GM20431 (cell line): Measurements from ENCODE around the gene CENPP.
"Not testable (repeated sequence)": the region's sequence is repeated elsewhere in the genome, so short reads cannot be mapped to it uniquely, and the experiment has no call there.

Experiments
- in situ Hi-C: fragments of 300-500 bp; cut with MseI, MboI; formaldehyde crosslinking; loops from one replicate; pipeline ENCODE4 v1.15.0; 2020; ENCODE audit warnings: low sequenced_read_pairs; ENCODE audit not compliant: unreplicated experiment

The CENPP gene

DNA sequence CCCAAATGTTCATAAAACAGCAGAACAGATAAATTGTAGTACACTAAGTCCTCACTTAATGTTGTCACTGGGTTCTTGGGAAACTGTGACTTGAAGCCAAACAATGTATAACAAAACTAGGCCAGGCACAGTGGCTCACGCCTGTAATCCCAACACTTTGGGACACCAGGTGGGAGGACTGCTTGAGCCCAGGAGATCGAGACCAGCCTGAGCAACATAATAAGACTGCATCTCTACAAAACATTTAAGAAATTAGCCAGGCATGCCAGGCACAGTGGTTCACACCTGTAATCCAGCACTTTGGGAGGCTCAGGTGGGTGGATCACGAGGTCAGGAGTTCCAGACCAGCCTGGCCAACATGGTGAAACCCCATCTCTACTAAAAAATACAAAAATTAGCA lies 298.2 kb downstream of the CENPP start:
- in situ Hi-C loops, result not testable (repeated sequence)

DNA sequence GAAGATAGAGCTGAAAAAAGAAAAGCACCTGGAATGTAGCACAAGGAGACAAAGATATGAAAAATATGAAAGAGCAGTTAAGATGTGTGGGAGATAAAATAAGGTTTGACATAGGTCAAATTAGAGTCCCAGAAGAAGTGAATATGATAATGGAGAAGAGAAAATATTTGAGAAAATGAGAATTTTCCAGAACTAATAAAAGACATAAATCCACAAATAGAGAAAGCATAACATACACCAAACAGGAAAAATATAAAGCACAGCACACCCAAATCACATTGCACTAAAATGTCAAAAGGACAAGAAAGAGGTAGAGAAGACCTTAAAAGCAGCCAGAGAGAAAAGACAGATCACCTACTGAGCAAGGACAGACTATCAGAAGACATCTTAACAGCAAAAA lies 300.7 kb downstream of the CENPP start:
- in situ Hi-C loops, result loop anchor here (25.0 kb wide), 1 partner anchor 289 kb away; the partner anchor contains the start of genes CENPP and NOL8

DNA sequence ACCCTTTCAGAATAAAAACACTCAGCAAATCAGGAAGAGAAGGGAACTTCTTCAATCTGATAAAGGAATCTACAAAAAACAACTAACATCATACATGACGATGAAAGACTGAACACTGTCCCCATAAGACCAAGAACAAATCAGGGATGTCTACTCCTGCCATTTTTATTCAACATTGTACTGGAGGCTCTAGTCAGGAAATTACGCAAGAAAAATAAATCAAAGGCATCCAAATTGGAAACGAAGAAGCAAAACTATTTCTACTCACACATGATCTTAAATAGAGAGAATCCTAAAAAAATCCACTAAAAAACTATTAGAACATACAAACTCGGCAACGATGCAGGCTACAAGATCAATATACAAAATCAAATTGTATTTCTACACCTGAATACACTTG lies 301.9 kb downstream of the CENPP start:
- in situ Hi-C loops, result loop anchor here (25.0 kb wide), 1 partner anchor 290 kb away; the partner anchor contains the start of genes CENPP and NOL8

DNA sequence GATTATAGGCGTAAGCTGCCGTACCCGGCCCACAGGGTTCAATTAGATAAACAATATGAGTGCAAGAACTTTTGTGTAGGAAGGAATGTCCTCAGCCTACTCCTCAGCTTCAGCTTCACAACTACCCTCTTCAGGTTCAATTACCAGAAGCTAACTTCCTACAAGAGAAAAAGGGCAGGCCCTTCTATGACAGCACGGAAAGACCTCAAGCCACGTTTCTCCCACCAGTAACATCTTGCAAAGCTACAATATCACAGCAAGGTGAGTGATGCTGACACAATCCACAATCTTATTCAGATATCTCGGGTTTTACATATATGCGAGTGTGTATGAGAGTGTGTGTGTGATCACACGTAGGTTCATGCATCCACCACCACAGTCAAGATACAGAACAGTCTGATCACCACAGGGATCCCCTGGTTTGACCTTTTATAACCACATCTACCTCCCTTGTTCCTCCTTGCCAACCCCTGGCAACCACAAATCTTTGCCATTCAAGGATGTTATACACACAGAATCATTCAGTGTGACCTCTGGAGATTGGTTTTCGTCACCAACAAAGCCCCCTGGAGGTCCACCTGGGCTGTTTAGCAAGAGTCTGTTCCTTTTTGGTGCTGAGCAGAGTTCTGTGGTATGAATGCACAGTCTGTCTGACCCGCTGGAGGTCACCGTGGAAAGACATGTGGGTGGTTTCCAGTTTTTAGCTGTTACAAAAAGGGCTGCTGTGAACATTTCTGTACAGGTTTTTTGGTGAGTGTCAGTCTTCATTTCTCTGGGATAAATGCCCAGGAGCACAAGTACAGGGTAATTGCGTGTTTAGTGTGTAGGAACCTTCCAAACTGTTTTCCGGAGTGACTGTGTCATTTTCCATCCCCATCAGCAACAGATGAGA lies 305.9 kb downstream of the CENPP start:
- in situ Hi-C loops, result loop anchor here (10.0 to 25.0 kb wide), 2 partner anchors 294 to 497 kb away; partner anchors contain the start of genes CENPP and NOL8

DNA sequence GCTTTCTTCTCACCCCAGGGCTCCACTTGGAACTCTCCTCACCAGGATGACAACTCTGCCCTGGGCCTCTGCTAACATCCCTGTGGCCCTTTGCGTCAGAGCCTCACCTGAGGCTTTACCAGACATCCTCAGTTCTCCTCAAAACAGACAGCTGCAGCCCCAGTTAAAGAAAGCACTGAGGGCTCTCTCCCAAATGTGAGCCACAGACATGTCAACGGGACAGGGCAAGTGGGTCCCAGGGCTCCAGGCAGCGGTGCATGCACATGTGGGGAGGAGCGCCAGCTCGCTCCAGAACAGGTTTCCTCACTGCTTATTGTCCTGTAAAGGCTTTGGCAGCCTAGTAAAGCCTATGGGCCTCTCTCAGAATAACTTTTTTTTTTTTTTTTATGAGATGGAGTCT lies 306.9 kb downstream of the CENPP start:
- in situ Hi-C loops, result loop anchor here (10.0 to 25.0 kb wide), 2 partner anchors 295 to 498 kb away; partner anchors contain the start of genes CENPP and NOL8

DNA sequence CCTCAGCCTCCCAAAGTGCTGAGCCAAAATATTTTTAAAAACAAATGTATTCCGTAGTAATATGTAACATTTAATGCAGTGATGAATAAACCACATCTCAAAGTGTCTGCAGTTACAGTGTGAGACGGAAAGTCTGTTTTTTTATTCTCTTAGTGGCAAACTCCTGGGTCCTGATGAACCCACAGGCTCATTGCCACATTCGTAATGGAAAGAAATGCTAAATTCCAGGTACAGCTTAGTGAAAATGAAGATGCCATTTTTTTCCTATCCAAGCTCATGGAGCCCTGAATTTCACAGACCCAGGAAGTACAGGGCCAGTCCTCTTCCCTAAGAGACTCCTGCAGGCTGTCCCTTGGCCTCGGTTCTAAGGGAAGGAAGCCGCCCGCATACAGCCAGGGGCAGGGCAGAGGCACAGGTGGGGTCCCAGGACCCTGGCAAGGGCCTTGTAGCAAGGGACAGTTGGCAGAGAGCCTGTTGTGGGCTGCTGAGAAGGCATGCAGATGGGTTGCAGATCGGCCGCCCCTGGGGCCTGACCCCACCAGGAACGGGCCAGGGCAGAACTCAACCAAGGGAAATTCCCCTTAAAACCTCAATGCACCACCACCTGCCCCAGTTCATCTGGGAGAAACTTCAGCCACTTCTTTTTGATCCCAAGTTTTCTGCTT lies 308.0 kb downstream of the CENPP start:
- in situ Hi-C loops, result loop anchor here (10.0 to 25.0 kb wide), 2 partner anchors 296 to 499 kb away; partner anchors contain the start of genes CENPP and NOL8

DNA sequence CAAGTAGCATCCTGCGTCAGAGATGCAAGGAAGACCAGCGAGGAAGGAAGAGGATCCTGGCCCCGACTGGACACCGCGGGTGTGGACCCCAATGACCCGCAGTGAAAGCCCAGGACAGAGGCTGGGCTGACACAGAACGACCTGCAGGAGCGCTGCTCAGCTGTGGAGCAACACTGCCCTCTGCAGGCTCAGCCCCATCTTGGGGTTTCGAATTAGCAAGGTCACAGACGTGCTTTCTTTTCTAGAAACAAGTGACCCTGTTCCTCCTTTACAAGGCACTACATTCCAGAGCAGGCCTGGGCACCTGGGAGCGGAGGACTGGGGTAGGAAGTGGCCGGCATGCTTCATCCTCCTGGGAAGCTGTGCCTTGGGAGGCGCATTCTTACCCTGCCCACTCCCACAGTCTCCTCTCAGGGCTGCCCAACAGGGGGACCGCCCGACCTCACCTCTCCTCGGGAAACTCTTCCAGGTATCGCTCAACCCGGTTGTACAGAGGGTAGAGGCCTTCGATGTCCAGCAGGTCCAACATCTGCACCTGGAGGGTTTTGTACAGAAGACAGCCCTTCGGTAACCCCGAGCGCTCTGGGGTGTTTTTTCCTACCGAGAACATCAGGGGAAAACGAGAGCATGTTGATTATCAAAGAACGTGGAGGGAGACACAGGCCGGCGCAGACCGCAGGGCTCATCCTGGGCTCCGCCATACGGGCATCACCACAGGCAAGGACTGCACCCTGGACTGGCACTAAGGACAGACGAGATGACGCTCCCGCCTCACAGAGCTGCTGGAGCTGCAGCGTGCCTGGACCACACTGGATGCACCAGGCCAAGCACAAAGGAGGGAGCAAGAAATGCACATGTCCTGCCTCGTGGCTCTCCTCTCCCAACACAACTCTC lies 309.2 kb downstream of the CENPP start:
- in situ Hi-C loops, result loop anchor here (10.0 to 25.0 kb wide), 2 partner anchors 298 to 500 kb away; partner anchors contain the start of genes CENPP and NOL8

DNA sequence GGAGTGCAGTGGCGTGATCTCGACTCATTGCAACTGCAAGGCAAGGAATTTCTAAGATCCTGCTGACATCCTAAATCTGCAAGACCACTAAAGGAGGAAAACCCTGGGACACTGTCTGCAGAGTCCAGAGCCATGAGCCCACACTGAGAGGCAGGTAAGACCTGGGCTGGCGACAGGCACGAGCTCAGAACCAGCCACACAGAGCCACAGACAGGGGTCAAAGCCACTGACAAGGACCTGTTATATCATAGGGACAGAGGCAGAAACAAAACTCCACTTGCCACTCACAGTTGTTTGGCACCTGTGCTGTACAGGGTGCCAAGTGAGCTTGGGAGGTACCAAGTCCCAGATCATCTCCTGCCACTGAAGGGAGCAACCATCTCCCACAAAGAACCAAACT lies 310.0 kb downstream of the CENPP start:
- in situ Hi-C loops, result loop anchor here (10.0 to 25.0 kb wide), 2 partner anchors 298 to 501 kb away; partner anchors contain the start of genes CENPP and NOL8

DNA sequence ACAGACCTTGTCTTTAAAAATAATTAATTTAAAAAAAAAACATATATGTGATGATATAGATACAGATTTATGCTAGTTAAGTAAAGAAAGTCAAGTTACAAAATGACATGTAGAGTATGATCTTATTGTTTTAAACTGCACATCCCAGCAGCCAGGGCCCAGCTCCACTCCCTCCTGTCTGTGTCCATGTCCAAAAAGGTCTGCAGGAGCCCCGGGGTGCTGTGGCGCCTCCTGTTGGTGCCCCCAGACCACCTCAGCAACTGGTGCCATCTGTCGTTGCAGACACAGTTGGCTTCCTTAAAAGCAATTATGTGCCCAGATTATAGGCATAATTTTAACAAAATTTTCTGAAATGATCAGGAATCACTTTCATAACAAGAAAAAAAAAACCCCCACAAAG lies 310.9 kb downstream of the CENPP start:
- in situ Hi-C loops, result loop anchor here (10.0 to 25.0 kb wide), 2 partner anchors 299 to 502 kb away; partner anchors contain the start of genes CENPP and NOL8

DNA sequence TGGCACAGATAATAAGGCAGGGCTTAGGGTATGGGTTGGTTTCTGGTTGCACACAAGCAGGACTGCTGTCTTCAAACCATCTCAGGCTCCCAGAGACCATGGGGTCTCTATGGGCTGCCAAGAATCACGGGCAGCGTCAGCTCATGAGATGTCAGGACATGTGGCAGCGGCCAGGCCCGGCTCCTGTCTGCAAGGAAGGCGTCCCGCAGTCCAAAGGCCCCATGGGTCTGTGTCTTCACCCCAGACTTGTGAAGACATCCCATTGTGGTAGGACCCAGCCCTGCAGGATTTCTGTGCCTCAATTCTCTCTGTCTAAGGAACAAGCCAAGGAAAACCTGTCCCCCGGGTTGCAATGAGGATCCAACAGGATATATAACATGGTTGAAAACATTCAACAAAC lies 311.6 kb downstream of the CENPP start:
- in situ Hi-C loops, result loop anchor here (10.0 to 25.0 kb wide), 2 partner anchors 300 to 503 kb away; partner anchors contain the start of genes CENPP and NOL8

DNA sequence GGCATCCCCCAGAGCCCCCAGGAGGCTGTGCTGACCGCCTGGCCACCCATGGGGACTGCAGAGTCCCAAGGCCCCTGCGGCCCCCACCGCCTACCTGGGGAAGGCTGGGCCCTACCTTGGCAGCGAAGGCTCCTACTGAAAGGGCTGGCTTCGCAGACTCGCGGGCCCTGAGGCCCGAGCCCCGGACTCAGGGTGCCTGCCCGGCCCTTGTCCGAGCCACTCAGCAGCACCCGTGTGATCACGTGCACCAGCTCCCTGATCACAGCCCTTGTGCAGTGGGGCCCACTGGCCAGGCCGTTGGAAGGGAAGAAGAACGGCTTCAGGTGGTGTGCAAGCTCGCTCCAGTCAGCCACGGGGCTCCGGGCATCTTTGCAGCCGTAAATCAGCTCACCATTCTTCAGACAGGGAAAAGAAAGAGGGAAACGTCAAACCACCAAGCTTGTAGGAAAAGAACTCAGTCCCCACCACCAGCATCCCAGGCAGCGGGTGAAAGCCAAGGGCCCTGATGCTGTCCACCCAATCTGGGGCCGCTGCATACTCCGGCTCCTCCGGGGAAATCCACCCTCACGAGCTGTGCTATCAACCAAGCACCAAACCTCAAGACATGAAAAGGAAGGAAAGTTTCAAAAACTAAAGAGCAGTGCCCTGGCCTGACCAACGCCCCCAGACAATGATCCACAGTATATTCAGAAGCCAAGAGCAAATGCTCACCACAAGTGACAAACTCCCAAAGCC lies 312.3 kb downstream of the CENPP start:
- in situ Hi-C loops, result loop anchor here (10.0 to 25.0 kb wide), 2 partner anchors 301 to 503 kb away; partner anchors contain the start of genes CENPP and NOL8

DNA sequence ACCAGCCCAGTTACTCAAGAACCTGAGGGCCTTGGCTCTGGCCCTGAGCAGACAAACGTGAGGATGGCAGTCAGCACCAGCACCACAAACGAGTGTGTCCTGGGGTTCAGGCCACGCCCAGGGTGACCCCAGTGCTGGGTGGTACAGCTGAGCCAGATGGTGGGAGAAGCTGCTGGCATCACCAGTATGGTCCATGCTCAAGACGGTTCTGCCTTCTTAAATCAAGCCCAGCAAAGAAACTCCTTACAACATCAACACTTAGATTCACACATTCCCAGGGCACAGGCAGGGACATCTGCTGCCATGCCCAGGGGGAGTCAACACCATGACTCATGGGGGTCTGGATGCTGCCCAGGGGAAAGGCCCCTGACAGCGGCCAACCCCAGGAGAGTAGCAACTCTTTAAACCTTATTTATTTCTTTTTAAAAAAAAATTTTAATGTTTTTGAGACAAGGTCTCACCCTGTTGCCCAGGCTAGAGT lies 312.9 kb downstream of the CENPP start:
- in situ Hi-C loops, result loop anchor here (10.0 to 25.0 kb wide), 2 partner anchors 301 to 504 kb away; partner anchors contain the start of genes CENPP and NOL8

DNA sequence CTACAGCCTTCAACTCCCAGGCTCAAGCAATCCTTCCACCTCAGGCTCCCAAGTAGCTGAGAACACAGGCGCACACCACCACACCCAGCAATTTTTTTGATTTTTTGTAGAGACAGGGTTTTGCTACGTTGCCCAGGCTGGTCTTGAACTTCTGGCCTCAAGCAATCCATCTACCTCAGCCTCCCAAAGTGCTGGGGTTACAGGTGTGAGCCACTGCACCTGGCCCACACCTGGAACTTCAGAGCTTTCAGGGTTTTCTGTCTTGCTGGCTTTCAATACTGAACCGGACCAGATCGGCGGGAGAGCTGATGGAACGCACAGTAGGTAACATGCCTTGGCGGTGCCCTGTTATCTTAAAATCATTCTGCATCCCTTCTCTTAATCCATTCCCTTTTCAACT lies 313.4 kb downstream of the CENPP start:
- in situ Hi-C loops, result loop anchor here (10.0 to 25.0 kb wide), 2 partner anchors 302 to 504 kb away; partner anchors contain the start of genes CENPP and NOL8

DNA sequence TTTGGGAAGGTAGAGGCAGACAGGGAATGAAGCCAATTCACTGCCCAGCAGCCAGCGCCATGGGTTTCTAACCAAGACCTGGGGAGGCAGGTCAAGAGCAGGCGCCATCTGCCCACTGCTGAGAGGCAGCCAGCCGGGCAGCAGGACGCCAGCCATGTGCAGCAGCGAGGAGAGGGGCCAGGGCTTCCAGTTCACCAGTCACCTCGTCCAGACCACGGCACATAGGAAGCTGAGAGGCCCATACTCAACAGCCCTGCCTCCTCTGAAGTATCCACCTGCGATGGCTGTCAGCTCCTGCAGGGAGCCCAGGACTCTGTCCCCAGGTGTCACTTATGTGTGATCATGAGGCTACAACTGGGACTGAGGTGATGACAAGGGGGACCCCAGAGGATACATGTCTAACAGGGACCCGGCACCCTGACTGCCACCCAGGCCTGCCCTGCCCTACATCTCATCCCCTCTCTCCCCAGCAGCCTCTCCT lies 314.1 kb downstream of the CENPP start:
- in situ Hi-C loops, result loop anchor here (10.0 to 25.0 kb wide), 2 partner anchors 303 to 505 kb away; partner anchors contain the start of genes CENPP and NOL8

DNA sequence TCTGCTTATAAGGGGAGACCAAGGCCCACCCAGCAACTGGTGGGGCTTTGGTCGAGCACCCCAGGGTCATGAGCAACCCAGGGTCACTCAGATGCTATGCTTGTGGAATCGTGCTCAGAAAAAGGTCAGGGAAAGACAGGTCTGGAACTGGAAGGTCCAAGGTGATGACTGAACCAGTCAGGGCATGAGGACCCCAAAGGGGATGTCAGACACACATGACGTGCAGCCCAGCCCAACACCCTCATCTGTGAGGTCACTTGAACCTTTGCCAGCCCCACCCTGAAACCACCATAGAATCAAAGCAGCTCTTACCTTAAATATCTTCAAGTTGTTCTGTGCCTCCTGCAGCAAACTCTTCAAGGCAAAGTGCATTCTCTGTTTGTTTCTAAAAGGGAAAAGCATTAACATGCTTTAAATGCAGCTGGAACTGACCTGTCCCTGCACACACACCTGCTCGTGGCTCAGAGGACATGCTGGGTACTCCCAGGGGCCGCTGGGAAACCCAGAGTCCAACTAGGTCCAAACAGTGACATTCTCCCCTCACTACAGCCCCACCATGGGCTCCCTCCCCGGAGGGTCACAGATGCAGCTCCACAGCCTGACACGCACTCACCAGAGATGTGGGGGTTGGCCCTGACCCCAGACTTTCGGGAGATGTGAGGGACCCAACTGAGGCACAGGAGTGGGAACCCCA lies 314.8 kb downstream of the CENPP start:
- in situ Hi-C loops, result loop anchor here (25.0 kb wide), 1 partner anchor 303 kb away; the partner anchor contains the start of genes CENPP and NOL8

DNA sequence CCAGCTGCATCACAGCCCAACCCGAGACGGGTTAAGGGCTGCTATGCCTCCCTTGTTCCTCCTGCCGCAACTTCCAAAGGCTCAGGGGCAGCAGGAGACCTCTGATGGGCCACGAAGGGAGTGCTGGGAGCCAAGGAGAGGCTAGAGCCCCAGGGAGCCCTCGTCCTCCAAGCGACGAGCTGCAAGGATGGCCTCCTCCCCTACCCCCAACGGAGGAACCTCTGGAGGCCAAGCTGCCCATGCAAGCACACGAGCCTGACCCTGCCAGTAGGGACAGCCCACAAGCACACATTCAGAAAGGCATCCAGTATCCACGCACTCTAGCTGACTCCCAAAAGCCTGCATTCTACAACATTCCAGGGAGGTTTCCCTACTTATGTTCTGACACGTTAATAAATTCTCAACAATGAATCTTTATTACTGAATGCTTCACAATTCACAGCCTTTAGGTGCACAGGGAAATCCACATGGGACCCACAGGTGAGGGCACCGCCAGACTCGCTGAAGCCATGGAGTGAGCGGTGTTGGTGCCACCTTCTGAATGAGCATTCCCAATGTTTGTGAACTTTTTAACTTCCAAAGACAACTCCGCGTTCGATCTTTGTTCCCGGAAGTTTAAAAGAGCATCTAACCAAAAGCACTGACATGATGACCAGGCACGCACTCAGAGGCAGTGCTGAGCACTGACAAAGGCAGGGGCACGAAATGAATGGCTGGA lies 315.5 kb downstream of the CENPP start:
- in situ Hi-C loops, result loop anchor here (25.0 kb wide), 1 partner anchor 304 kb away; the partner anchor contains the start of genes CENPP and NOL8

DNA sequence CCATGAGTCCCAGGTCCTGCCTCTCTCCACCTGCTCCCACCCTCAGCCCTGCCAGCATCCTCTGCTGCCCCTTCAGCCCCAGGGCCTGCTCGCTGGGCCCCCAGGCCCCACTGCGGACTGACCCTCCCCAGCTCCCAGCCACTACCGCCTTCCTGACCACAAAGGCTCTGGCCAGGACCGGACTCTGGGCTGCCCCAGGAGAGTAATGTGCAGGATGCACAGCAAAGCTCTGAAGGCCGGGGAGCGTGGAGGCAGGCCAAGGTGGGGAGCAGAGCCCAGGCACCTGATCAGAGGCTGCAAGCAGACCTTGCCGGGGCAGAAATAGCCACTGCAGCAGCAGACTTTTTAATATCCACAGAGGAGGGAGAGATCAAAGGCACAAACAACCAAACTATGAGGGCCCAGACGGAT lies 316.3 kb downstream of the CENPP start:
- in situ Hi-C loops, result loop anchor here (25.0 kb wide), 1 partner anchor 305 kb away; the partner anchor contains the start of genes CENPP and NOL8
